Measurements from ENCODE around the gene SPINK1. TPM values are rescaled to one million over a fixed set of nuclear protein-coding genes. Genes with fewer than 3 reads are reported as not detected.
"Not testable (repeated sequence)": the region's sequence is repeated elsewhere in the genome, so short reads cannot be mapped to it uniquely, and the experiment has no call there.

SPINK1 gene
- total RNA-seq, 1 donor from 2014 or later = 3,409 TPM

- H3K4me1 Mint-ChIP-seq (ENCODE audit: low read depth) = peaks cover 24% of the 10 kb centered on the region
- no peak overlapping the region for H3K4me3 Mint-ChIP-seq (ENCODE audit: low read depth)
- peak overlapping the region; percentile 40 for H3K27ac Mint-ChIP-seq
- H3K9me3 Mint-ChIP-seq (ENCODE audit: low read depth) = peaks cover 2% of the 10 kb centered on the region
- H3K27me3 Mint-ChIP-seq = peaks cover 4% of the 10 kb centered on the region
- no peaks in the 10 kb centered on the region for H3K36me3 Mint-ChIP-seq (ENCODE audit: insufficient read depth)
- TF ChIP-seq CTCF (IDR thresholded peaks at IDR 0.05; ENCODE audit: unreplicated experiment) = no peak
- DNase-seq (ENCODE audit: low spot score, unreplicated experiment) = no peak
Measured at GRCh38 chr5:147842869-147843268, 11.4 kb upstream of the SPINK1 start.

GRCh38 chr5:147836439-147836838, 5.0 kb upstream of the SPINK1 start:
- peak overlapping the region; percentile 25 for H3K27ac Mint-ChIP-seq
- peaks cover 2% of the 10 kb centered on the region for H3K9me3 Mint-ChIP-seq (ENCODE audit: low read depth)
- no peak overlapping the region for H3K4me3 Mint-ChIP-seq (ENCODE audit: low read depth)
- no peak for DNase-seq (ENCODE audit: low spot score, unreplicated experiment)
- H3K27me3 Mint-ChIP-seq = no peaks in the 10 kb centered on the region
- peaks cover 67% of the 10 kb centered on the region for H3K4me1 Mint-ChIP-seq (ENCODE audit: low read depth)
- no peak for TF ChIP-seq CTCF (IDR thresholded peaks at IDR 0.05; ENCODE audit: unreplicated experiment)
- H3K36me3 Mint-ChIP-seq (ENCODE audit: insufficient read depth) = no peaks in the 10 kb centered on the region

- Mint-ChIP-seq H3K36me3 (ENCODE audit: insufficient read depth) (peaks cover 4% of the 10 kb centered on the region), H3K4me3 (ENCODE audit: low read depth) (no peak overlapping the region)
Measured at GRCh38 chr5:147835386-147835798, 3.9 kb upstream of the SPINK1 start.

GRCh38 chr5:147832541-147832940, 1.1 kb upstream of the SPINK1 start:
- DNase-seq (ENCODE audit: low spot score, unreplicated experiment) = no peak
- Mint-ChIP-seq H3K27me3 (no peaks in the 10 kb centered on the region), H3K9me3 (ENCODE audit: low read depth) (no peaks in the 10 kb centered on the region), H3K36me3 (ENCODE audit: insufficient read depth) (peaks cover 28% of the 10 kb centered on the region), H3K4me3 (ENCODE audit: low read depth) (peak overlapping the region; percentile 87), H3K4me1 (ENCODE audit: low read depth) (peaks cover 68% of the 10 kb centered on the region), H3K27ac (peak overlapping the region; percentile 90)
- TF ChIP-seq CTCF (IDR thresholded peaks at IDR 0.05; ENCODE audit: unreplicated experiment) = no peak

More at GRCh38 chr5:147835386-147835798, 3.9 kb upstream of the SPINK1 start:
- Mint-ChIP-seq H3K27me3 (no peaks in the 10 kb centered on the region), H3K27ac (peak overlapping the region; percentile 81), H3K9me3 (ENCODE audit: low read depth) (no peaks in the 10 kb centered on the region), H3K4me1 (ENCODE audit: low read depth) (peaks cover 66% of the 10 kb centered on the region)
- no peak for TF ChIP-seq CTCF (IDR thresholded peaks at IDR 0.05; ENCODE audit: unreplicated experiment)
- DNase-seq (ENCODE audit: low spot score, unreplicated experiment) = no peak

GRCh38 chr5:147830035-147830434, 1.4 kb downstream of the SPINK1 start:
- Mint-ChIP-seq H3K4me3 (ENCODE audit: low read depth) (peak overlapping the region; percentile 87), H3K9me3 (ENCODE audit: low read depth) (no peaks in the 10 kb centered on the region), H3K4me1 (ENCODE audit: low read depth) (peaks cover 65% of the 10 kb centered on the region), H3K36me3 (ENCODE audit: insufficient read depth) (peaks cover 43% of the 10 kb centered on the region), H3K27me3 (no peaks in the 10 kb centered on the region), H3K27ac (peak overlapping the region; percentile 70)
- TF ChIP-seq CTCF (IDR thresholded peaks at IDR 0.05; ENCODE audit: unreplicated experiment) = no peak
- DNase-seq (ENCODE audit: low spot score, unreplicated experiment) = no peak

- Mint-ChIP-seq H3K36me3 (ENCODE audit: insufficient read depth) (peaks cover 60% of the 10 kb centered on the region), H3K4me1 (ENCODE audit: low read depth) (peaks cover 59% of the 10 kb centered on the region), H3K4me3 (ENCODE audit: low read depth) (peak overlapping the region; percentile 76), H3K27ac (peak overlapping the region; percentile 16)
- not testable (repeated sequence) for DNase-seq (ENCODE audit: low spot score, unreplicated experiment); H3K27me3 Mint-ChIP-seq; H3K9me3 Mint-ChIP-seq (ENCODE audit: low read depth)
Measured at GRCh38 chr5:147827017-147827416, 4.5 kb downstream of the SPINK1 start.

Measured in progenitor cell of endocrine pancreas (in vitro differentiated cells).